SH-SY5Y (cell line): Measurements from ENCODE around the gene TIMM8B.

Experiments used
- GATA2 ChIP-seq: IDR thresholded peaks from 2 replicates; pipeline ENCODE4 v1.6.1; 2011; ENCODE audit warnings: mild to moderate bottlenecking, low read depth, low read length
- GATA3 ChIP-seq: IDR thresholded peaks from 2 replicates; pipeline ENCODE4 v1.6.1; 2011; ENCODE audit warnings: low read depth, mild to moderate bottlenecking, low read length, moderate library complexity

DNA sequence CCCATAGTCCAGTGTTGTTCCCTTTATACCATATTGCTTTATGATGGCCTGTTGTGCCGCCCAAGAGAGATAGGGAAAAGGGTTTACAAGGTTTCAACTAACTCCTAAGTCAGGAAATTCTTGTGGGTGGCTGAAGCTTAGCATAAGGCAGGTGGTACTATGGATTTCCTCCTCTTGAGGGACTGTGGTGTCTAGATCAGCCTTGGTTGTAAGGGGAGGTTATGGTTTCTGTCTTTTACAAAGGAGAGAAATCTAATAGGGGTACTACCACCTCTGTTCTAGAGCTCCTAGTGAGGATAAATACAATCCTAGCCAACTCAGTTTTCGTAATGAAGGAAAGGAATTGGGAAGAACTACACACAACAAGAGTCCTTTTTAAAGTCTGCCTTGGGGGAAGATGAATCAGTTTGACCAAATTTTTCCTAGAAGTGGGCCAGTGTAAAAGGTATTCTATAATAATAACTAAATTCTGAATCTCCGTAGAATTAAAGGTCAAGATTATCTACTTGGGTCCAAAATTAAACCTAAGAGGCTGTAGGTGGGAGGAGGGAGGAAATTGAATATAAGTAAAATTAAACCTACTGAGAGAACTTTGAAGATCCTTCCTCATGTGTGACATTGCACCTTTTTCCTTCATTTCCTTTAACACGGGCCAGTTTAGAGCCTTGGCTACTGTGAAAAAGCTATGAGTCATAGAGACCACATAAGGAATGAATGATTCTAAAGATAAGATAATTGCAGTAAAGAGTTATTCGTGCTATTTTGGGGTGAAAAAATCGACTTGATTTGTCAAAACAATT is 44.2 kb downstream of the TIMM8B start:
- TF ChIP-seq GATA2 (no peak), GATA3 (no peak)
